GM21528 (cell line): ENCODE measurements around the gene SFXN1.

Source experiments
- ATAC-seq: cut with Tn5 transposase; IDR thresholded peaks from one replicate; pipeline ENCODE4 v1.9.1; 2021; ENCODE audit warnings: mild to moderate bottlenecking, moderate library complexity; ENCODE audit not compliant: unreplicated experiment, low FRiP score

SFXN1 gene

DNA sequence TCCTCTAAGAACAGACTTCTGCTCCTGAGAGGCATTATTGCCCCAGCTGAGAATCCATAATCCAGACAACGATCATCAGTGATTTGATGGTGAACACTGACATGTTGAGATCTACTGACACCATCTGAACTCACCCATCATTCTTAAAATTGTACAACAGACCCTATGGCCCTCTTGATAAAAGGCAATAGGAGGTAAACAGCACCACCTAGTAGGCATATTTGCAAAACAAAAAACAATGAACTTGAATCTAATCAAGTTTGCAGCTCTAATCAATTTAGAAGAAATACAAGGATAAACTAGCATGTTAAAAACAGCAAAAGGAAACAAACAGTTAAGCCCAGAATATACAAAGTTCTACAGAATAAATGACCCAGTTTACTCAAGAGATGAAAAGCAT lies 89.6 kb downstream of the SFXN1 start:
- no peak for ATAC-seq

DNA sequence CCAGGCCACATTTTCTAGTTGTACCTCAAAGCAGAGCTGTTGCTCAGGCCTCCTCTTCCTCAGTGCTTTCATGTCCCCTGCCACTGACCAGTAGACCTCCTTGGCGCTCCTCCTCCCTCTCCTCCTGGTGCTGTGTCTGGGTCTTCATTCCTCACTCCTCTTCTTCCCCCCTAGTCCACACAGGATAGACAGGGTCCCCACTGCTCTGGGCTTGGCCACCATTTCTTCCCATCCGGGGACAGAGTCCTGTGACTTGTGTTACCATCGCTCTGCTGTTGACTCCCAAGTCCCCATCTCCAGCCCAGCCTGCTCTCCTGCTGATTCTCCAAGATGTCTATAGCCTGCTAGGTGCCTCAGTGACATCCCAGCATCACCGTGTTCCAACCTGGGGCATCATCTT lies 91.3 kb downstream of the SFXN1 start:
- no peak for ATAC-seq

DNA sequence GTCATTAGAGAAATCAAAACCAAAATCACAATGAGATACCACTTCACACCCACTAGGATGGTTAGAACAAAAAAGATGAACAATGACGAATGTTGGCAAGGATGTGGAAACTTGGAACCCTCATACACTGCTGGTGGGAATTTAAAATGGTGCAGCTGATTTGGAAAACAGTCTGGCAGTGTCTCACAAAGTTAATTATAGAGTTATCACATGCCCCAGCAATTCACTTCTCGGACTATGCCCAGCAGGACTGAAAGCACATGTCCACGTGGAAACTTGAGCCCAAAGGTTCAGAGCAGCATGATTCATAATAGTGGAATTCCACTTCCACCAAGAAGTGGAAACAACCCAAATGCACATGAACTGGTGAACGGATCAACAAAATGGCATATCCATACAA lies 94.5 kb downstream of the SFXN1 start:
- ATAC-seq, result no peak

GRCh38 chr5:175573493-175574269 lies 95.3 kb downstream of the SFXN1 start:
- no peak for ATAC-seq

GRCh38 chr5:175575301-175575700 lies 96.9 kb downstream of the SFXN1 start:
- ATAC-seq, result no peak

DNA sequence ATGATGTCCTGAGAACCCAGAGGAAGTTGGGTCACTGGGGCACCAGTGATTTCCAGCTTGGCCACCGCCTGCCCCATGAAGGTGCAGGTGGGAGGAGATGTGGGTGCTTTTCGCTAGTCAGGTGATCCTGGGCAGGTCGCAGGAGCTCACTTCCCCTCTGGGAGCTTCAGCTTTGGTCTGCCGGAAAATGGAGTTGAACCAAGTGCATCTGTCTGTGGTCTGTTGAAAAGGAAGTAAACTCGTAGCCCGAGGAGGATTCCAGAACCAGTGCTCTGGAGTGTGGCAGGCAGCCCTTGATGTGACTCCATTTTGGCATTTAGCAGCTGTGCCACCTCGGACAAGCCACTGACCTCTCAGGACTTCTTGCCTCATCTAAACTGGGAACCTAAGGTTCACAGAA lies 97.7 kb downstream of the SFXN1 start:
- ATAC-seq, result no peak

- no peak for ATAC-seq
Observed at GRCh38 chr5:175576591-175576990, 98.2 kb downstream of the SFXN1 start.
